Measurements from ENCODE around the gene SV2B. TPM values are rescaled to one million over a fixed set of nuclear protein-coding genes. Genes with fewer than 3 reads are reported as not detected.

SV2B gene
- total and polyA plus RNA-seq, 2 donors (not counting 1 experiment from before 2014, with no cell fraction given), result not detected

DNA sequence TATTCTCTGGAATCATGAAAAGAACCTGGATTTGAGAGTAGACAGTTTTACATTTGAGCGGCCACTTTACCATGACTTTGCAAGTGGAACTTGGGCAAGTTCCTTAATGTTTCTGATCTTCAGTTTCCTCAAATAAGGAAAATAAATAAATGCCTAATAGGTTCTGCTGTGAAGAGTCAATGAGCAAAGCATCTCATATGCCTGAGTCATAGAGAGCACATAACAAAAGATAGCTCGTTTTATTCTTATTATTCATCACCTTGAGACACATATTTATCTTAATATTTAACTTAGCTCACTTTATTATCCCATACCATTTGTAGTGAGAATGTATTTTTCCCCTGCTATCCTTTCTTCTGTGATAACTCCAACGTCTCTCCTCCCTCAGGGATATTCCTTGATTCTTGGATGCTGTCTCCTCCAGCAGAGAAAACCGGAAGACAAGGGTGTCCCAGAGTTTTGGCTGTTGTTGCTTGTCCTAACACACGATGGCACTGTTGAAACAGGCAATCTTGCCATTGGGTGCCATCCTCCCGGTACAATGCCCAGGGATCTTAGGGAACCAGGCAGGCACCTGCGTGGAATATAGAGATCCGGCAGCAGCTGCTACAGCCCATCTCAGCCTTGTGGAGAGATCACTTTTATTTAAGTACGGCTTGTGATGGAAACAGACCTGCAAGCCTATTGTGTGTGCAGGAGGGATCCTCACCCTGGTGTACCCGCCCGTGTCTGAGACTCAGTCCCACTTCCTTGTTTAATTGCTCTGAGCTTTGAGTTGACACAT, 44.3 kb upstream of the SV2B start:
- Mint-ChIP-seq H3K27me3 (peaks cover 75% of the 10 kb centered on the region), H3K4me3 (no peak overlapping the region), H3K9me3 (ENCODE audit: insufficient read depth) (no peaks in the 10 kb centered on the region), H3K4me1 (no peaks in the 10 kb centered on the region), H3K27ac (no peak overlapping the region)
- Histone ChIP-seq H3K79me2 (ENCODE audit: control insufficient read depth, insufficient read depth, low read length) (no peaks in the 10 kb centered on the region), H3K27ac (ENCODE audit: low read length in 2 of 2) (no peak overlapping the region), H3K36me3 (replicated peaks in 1 of 2; ENCODE audit: control extremely low read depth in 1 of 2, control insufficient read depth in 1 of 2, extremely low read depth in 1 of 2, insufficient read depth in 2 of 2, low read length in 1 of 2) (no peaks in the 10 kb centered on the region), H4K20me1 (ENCODE audit: control insufficient read depth, insufficient read depth, low read length, poor library complexity, severe bottlenecking) (no peaks in the 10 kb centered on the region), H3K4me3 (ENCODE audit: control extremely low read depth in 1 of 5, extremely low read depth in 1 of 5, insufficient read depth in 1 of 5, low read depth in 2 of 5, low read length in 4 of 5) (no peak overlapping the region), H3K4me2 (replicated peaks; ENCODE audit: low read depth, low read length, poor library complexity, severe bottlenecking) (peak overlapping the region; percentile 7), H3K9me3 (ENCODE audit: control extremely low read depth in 1 of 3, control insufficient read depth in 2 of 3, insufficient read depth in 1 of 3, low read length in 2 of 3) (no peaks in the 10 kb centered on the region), H3K9ac (ENCODE audit: low read length) (no peak overlapping the region), H3K27me3 (replicated peaks in 1 of 4; ENCODE audit: control extremely low read depth in 1 of 4, control insufficient read depth in 3 of 4, insufficient read depth in 4 of 4, low read length in 3 of 4) (peaks cover 0 to 28% (median 19%) of the 10 kb centered on the region in 4 experiments), H3K4me1 (ENCODE audit: control insufficient read depth in 2 of 2, insufficient read depth in 2 of 2, low read length in 2 of 2) (peaks cover 5% of the 10 kb centered on the region in 2 donors), H2AFZ (ENCODE audit: insufficient read depth, low read depth, low read length, poor library complexity, severe bottlenecking) (peak overlapping the region; percentile 18)
- DNase-seq, result peak; percentile 41
- peak; percentile 33 for ATAC-seq (ENCODE audit: low read depth)
- 18% methylated on average over 7 of the region's 11 CpGs for WGBS (ENCODE audit: insufficient coverage)
- intact Hi-C loops (cut with micrococcal nuclease), result loop anchor here (5.0 kb wide), 1 partner anchor 167 kb away; no protein-coding TSS in a partner anchor
- TF ChIP-seq EZH2 (IDR thresholded peaks at IDR 0.05; ENCODE audit: borderline replicate concordance, insufficient read depth, low read depth, low read length, poor library complexity, severe bottlenecking), result no peak
- peak; percentile 62 for TF ChIP-seq CTCF (IDR thresholded peaks at IDR 0.05)
- ChIA-PET POLR2A (no interaction called here), CTCF (interaction anchor here (0.5 to 2.7 kb wide), 7 partner anchors 15 to 1088 kb away, joined by 3 to 34 read pairs (median 5); no protein-coding TSS in a partner anchor)

DNA sequence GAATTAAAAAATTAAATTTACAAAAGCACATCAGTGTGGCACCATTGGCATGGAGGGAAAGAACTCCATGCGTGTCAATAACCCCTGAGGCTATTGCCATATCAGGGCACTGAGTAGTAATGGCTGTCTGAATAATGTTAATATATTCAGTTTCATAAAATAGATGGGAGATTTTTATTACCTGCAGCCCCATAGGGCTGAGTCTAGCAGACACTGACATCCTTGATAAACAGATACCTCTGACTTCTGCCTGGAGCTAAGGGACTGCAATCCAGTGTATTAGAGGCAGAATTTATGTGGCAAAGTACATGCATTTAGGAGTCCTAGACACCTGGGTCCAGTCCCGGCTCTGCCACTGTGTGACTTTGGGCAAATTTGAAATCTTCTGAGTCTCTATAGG, 38.8 kb upstream of the SV2B start:
- H3K4me2 ChIP-seq (replicated peaks; ENCODE audit: low read depth, low read length, poor library complexity, severe bottlenecking), result no peak overlapping the region
- ATAC-seq (ENCODE audit: low read depth), result no peak
- Mint-ChIP-seq H3K4me3 (no peak overlapping the region), H3K27me3 (peaks cover 46% of the 10 kb centered on the region), H3K27ac (no peak overlapping the region), H3K4me1 (no peaks in the 10 kb centered on the region), H3K9me3 (ENCODE audit: insufficient read depth) (peaks cover 6% of the 10 kb centered on the region)
- H3K27me3 ChIP-seq (replicated peaks in 1 of 4; ENCODE audit: control extremely low read depth in 1 of 4, control insufficient read depth in 3 of 4, insufficient read depth in 4 of 4, low read length in 3 of 4), result peaks cover 0 to 16% (median 8%) of the 10 kb centered on the region in 4 experiments
- DNase-seq, result no peak
- no peaks in the 10 kb centered on the region for H3K79me2 ChIP-seq (ENCODE audit: control insufficient read depth, insufficient read depth, low read length)
- intact Hi-C loops (cut with micrococcal nuclease), result no loop called here
- no peak overlapping the region for H3K9ac ChIP-seq (ENCODE audit: low read length)
- no peak overlapping the region for H2AFZ ChIP-seq (ENCODE audit: insufficient read depth, low read depth, low read length, poor library complexity, severe bottlenecking)
- ChIA-PET POLR2A (no interaction called here), CTCF (no interaction called here)
- H3K9me3 ChIP-seq (ENCODE audit: control extremely low read depth in 1 of 3, control insufficient read depth in 2 of 3, insufficient read depth in 1 of 3, low read length in 2 of 3), result peaks cover 0 to 8% (median 4%) of the 10 kb centered on the region in 3 donors
- H3K36me3 ChIP-seq (replicated peaks in 1 of 2; ENCODE audit: control extremely low read depth in 1 of 2, control insufficient read depth in 1 of 2, extremely low read depth in 1 of 2, insufficient read depth in 2 of 2, low read length in 1 of 2), result no peaks in the 10 kb centered on the region
- TF ChIP-seq EZH2 (IDR thresholded peaks at IDR 0.05; ENCODE audit: borderline replicate concordance, insufficient read depth, low read depth, low read length, poor library complexity, severe bottlenecking) (no peak), CTCF (IDR thresholded peaks at IDR 0.05) (no peak)
- H3K4me1 ChIP-seq (ENCODE audit: control insufficient read depth in 2 of 2, insufficient read depth in 2 of 2, low read length in 2 of 2), result peaks cover 0 to under 1% of the 10 kb centered on the region in 2 donors
- no peak overlapping the region for H3K4me3 ChIP-seq (ENCODE audit: control extremely low read depth in 1 of 5, extremely low read depth in 1 of 5, insufficient read depth in 1 of 5, low read depth in 2 of 5, low read length in 4 of 5)
- H3K27ac ChIP-seq (ENCODE audit: low read length in 2 of 2), result no peak overlapping the region
- no peaks in the 10 kb centered on the region for H4K20me1 ChIP-seq (ENCODE audit: control insufficient read depth, insufficient read depth, low read length, poor library complexity, severe bottlenecking)
- WGBS (ENCODE audit: insufficient coverage), result no CpG with 5 or more reads among the region's 2 CpGs

Measured in B cell (primary cell).